Ovary (tissue), 10 donors: ENCODE data around the gene GAS6. TPM values are rescaled to one million over a fixed set of nuclear protein-coding genes. Genes with fewer than 3 reads are reported as not detected.
"Not testable (repeated sequence)": the region's sequence is repeated elsewhere in the genome, so short reads cannot be mapped to it uniquely, and the experiment has no call there.

ENCODE experiments used
- DNase-seq, 5 donors: peaks; one replicate each; pipeline ENCODE4 v3.0.0-alpha.2; 2019 to 2020
- H3K27ac ChIP-seq, 2 donors: fragments of 200-600 bp; one replicate each; pipeline versions ENCODE4 v1.5.1 to v1.8.0; 2019 to 2022
- H3K27me3 ChIP-seq: fragments of 200-600 bp; one replicate; pipeline ENCODE4 v1.8.0; 2022
- H3K36me3 ChIP-seq: fragments of 200-600 bp; sonication (generic); one replicate; pipeline ENCODE4 v1.5.1; 2019
- H3K4me1 ChIP-seq: one replicate; pipeline ENCODE4 v1.8.1; 2013; ENCODE audit warnings: mild to moderate bottlenecking, moderate library complexity; ENCODE audit not compliant: insufficient read depth
- H3K4me3 ChIP-seq: fragments of 200-600 bp; sonication (generic); one replicate; pipeline ENCODE4 v1.5.1; 2017
- H3K9me3 ChIP-seq, 2 donors: fragments of 200-600 bp in 1 of 2; sonication (generic) in 1 of 2; one replicate each; pipeline versions ENCODE4 v1.5.1 to v1.8.1; 2013 to 2019; ENCODE audit warnings: mild to moderate bottlenecking in 1 of 2, moderate library complexity in 1 of 2
- CTCF ChIP-seq, 3 donors: fragments of 450-650 bp in 2 of 3; fragments of 200-600 bp in 1 of 3; IDR thresholded peaks; one replicate each; pipeline versions ENCODE4 v1.5.1 to v1.8.0; 2016 to 2022; ENCODE audit warnings: antibody characterized with exemption in 3 of 3, mild to moderate bottlenecking in 1 of 3
- EP300 ChIP-seq: sonication (generic); formaldehyde crosslinking; IDR thresholded peaks from one replicate; pipeline ENCODE4 v1.6.1; 2017; ENCODE audit warnings: antibody characterized with exemption
- POLR2A ChIP-seq: fragments of 450-650 bp; IDR thresholded peaks from one replicate; pipeline ENCODE4 v1.6.1; 2017; ENCODE audit warnings: antibody characterized with exemption, mild to moderate bottlenecking, moderate library complexity
- WGBS, 3 donors: extraction: QIAGEN DNeasy Blood & Tissue Kit in 1 of 3; methylation state at CpG; one replicate each; pipeline versions ENCODE4 v1.1.5 to v1.1.7; 2013 to 2017; 5-methylcytosine and 5-hydroxymethylcytosine counted together
- intact Hi-C, 4 donors: fragments of 100-400 bp; cut with DNase I; formaldehyde crosslinking; loops; one replicate each; pipeline versions ENCODE4 v1.11.0 to v1.15.1; 2022 to 2023
- long read RNA-seq, 3 donors: library from polyadenylated mRNA in 2 of 3; unstranded in 2 of 3; transcript quantifications; one replicate each; pipeline ENCODE4 v2.0.0 and lab custom pipeline, GENCODE V29; 2021 to 2026
- polyA plus RNA-seq, 2 donors: library from polyadenylated mRNA; stranded (reverse); fragments of 200-250 nt in 1 of 2; fragments of 350-450 nt in 1 of 2; fragmentation: Illumina TruSeq in 1 of 2; extraction: RNeasy Lipid Tissue Mini Kit (QIAGEN cat#74804) in 1 of 2; gene quantifications; one replicate each; pipeline ENCODE4 v1.2.3, GENCODE V29; 2013 to 2014
- total RNA-seq, 7 donors: library from RNA; depleted of rRNA in 2 of 7; stranded (reverse); fragments of >200 nt in 2 of 7; fragmentation: NEBNext Ultra II Directional in 3 of 7; extraction: Animal tissue kit (Norgen Biotek cat#: 25700) in 3 of 7; gene quantifications; one replicate each; pipeline versions ENCODE4 v1.1.0 to v1.2.4, GENCODE V29; 2016 to 2023
- donor health status: DM: no; HTN: no; CAD: no; lungs with moderate emphysema.
- donor health status: DM: no; HTN: no; CAD: no.
- donor health status: Bipolar disorder and iron deficiency.
- donor health status: DM: yes; HTN: yes; CAD: no.
- donor health status: DM: no; HTN: no; CAD: no.
- donor health status: DM: yes; HTN: yes; CAD: no.

The GAS6 gene
- 100 to 1,000 TPM in 6 of 7 donors, 10 to 100 TPM in 1; 98.3 to 336 (median 143) TPM for total RNA-seq
- polyA plus RNA-seq: 100 to 1,000 TPM in 1 of 2 donors, 10 to 100 TPM in 1; 44.9 to 183 TPM
- long read RNA-seq, donor 1, transcript GAS6-203 (7 exons, 2,507 nt): minor isoform, 6 of 328 reads
- long read RNA-seq, donor 1, transcript GAS6-204 (1 exons, 2,646 nt): minor isoform, 12 of 328 reads
- long read RNA-seq, donor 1, transcript GAS6-205 (9 exons, 2,169 nt): major isoform, 24 of 328 reads
- long read RNA-seq, donor 1, partial matches to known transcripts: 261 of 328 reads
- long read RNA-seq, donor 1, other reads (novel, unspliced or antisense): 21 of 328 reads
- long read RNA-seq, donor 2, transcript GAS6-201 (15 exons, 2,490 nt): major isoform, 20 of 32 reads
- long read RNA-seq, donor 2, transcript GAS6-204 (1 exons, 2,646 nt): minor isoform, 11 of 32 reads
- long read RNA-seq, donor 2, partial matches to known transcripts: 0 of 32 reads
- long read RNA-seq, donor 2, other reads (novel, unspliced or antisense): 0 of 32 reads
- long read RNA-seq, donor 3, transcript GAS6-201 (15 exons, 2,490 nt): major isoform, 673 of 1,270 reads
- long read RNA-seq, donor 3, transcript GAS6-205 (9 exons, 2,169 nt): minor isoform, 7 of 1,270 reads
- long read RNA-seq, donor 3, transcript GAS6-203 (7 exons, 2,507 nt): minor isoform, 6 of 1,270 reads
- long read RNA-seq, donor 3, transcript GAS6-204 (1 exons, 2,646 nt): minor isoform, 230 of 1,270 reads
- long read RNA-seq, donor 3, partial matches to known transcripts: 284 of 1,270 reads
- long read RNA-seq, donor 3, other reads (novel, unspliced or antisense): 70 of 1,270 reads

- TF ChIP-seq EP300: no peak
- TF ChIP-seq CTCF (IDR thresholded peaks at IDR 0.05): no peak
- TF ChIP-seq POLR2A: no peak
- Histone ChIP-seq H3K9me3 (no peaks in the 10 kb centered on the region), H3K36me3 (no peaks in the 10 kb centered on the region), H3K27me3 (no peaks in the 10 kb centered on the region), H3K4me1 (peaks cover 26% of the 10 kb centered on the region), H3K4me3 (peak within 1 kb of the TSS; percentile 82), H3K27ac (peak within 1 kb of the TSS; percentile 87 to 89)
- intact Hi-C loops: loop anchor here (2.0 to 5.0 kb wide), 3 partner anchors 41 to 64 kb away; no protein-coding TSS in a partner anchor
- WGBS, 3 donors: 1% methylated on average over 80 to 116 of the region's 116 CpGs
- DNase-seq: peak; percentile 66 to 82 (median 75)
Measured at GRCh38 chr13:113863524-113864272, at the start of gene GAS6. Gene GAS6, minus strand, starts transcription at chr13:113864076. Its CDS starts 156 bp downstream, at chr13:113863920.

- DNase-seq, H3K27me3 ChIP-seq, H3K36me3 ChIP-seq, H3K4me3 ChIP-seq, intact Hi-C loops, H3K27ac ChIP-seq, H3K4me1 ChIP-seq, H3K9me3 ChIP-seq: not testable (repeated sequence)
- WGBS, 3 donors: 68 to 77% (median 70%) methylated on average over 8 of the region's 8 CpGs
Measured at GRCh38 chr13:113913408-113913807, 49.5 kb upstream of the GAS6 start.

GRCh38 chr13:113912596-113912995 is 48.7 kb upstream of the GAS6 start:
- Histone ChIP-seq H3K4me3 (no peak overlapping the region), H3K27me3 (no peaks in the 10 kb centered on the region), H3K4me1 (no peaks in the 10 kb centered on the region), H3K27ac (no peak overlapping the region), H3K36me3 (no peaks in the 10 kb centered on the region), H3K9me3 (no peaks in the 10 kb centered on the region)
- intact Hi-C loops: no loop called here
- 77 to 86% (median 80%) methylated on average over 3 of the region's 3 CpGs for WGBS, 3 donors
- DNase-seq: no peak
- no peak for TF ChIP-seq EP300
- TF ChIP-seq POLR2A: no peak
- TF ChIP-seq CTCF (IDR thresholded peaks at IDR 0.05): no peak

- no peak overlapping the region for H3K27ac ChIP-seq
- intact Hi-C loops: no loop called here
- 32 to 46% (median 37%) methylated on average over 17 of the region's 17 CpGs for WGBS, 3 donors
Measured at GRCh38 chr13:113907635-113908617, 44.0 kb upstream of the GAS6 start.

More at GRCh38 chr13:113907635-113908617, 44.0 kb upstream of the GAS6 start:
- H3K27me3 ChIP-seq: no peaks in the 10 kb centered on the region
- H3K4me1 ChIP-seq: no peaks in the 10 kb centered on the region
- no peak overlapping the region for H3K4me3 ChIP-seq
- H3K36me3 ChIP-seq: no peaks in the 10 kb centered on the region
- TF ChIP-seq EP300 (no peak), CTCF (IDR thresholded peaks at IDR 0.05) (no peak), POLR2A (no peak)
- no peaks in the 10 kb centered on the region for H3K9me3 ChIP-seq
- peak in 1 of 5 donors; percentile 17 for DNase-seq
